Testis (tissue), 2 donors: ENCODE results near the gene KCNK5.

Experiments used
- POLR2A ChIP-seq: fragments of 450-650 bp; IDR thresholded peaks from one replicate; pipeline ENCODE4 v1.6.1; 2017; ENCODE audit warnings: antibody characterized with exemption, mild to moderate bottlenecking, moderate library complexity
- TF ChIP-seq, protein P1 (sequence below), 3 experiments: fragments of 450-650 bp in 2 of 3; fragments of 200-600 bp in 1 of 3; sonication (generic) in 1 of 3; IDR thresholded peaks; one replicate each; pipeline ENCODE4 v1.5.1; 2016 to 2019; ENCODE audit warnings: antibody characterized with exemption in 3 of 3, mild to moderate bottlenecking in 2 of 3, moderate library complexity in 1 of 3

DNA sequence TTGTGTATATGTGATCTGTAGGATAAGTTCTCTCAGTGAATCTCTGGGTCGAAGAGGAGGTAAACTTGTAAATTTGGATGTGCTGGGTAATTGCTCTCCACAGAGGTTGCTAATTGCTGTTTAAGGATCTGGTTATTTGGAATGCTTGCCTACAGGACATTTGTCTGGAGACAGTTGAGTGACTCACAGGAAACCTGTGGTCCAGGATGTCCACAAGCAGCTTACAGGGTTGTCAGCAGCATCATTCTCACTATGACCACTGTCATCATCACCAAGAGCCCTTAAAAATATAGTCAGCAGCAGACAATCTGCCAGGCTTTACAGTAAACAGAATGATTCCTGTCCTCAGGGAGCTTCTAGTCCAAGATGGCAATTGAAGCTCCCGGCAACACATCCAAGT lies 31.2 kb upstream of the KCNK5 start:
- TF ChIP-seq, protein P1, sequence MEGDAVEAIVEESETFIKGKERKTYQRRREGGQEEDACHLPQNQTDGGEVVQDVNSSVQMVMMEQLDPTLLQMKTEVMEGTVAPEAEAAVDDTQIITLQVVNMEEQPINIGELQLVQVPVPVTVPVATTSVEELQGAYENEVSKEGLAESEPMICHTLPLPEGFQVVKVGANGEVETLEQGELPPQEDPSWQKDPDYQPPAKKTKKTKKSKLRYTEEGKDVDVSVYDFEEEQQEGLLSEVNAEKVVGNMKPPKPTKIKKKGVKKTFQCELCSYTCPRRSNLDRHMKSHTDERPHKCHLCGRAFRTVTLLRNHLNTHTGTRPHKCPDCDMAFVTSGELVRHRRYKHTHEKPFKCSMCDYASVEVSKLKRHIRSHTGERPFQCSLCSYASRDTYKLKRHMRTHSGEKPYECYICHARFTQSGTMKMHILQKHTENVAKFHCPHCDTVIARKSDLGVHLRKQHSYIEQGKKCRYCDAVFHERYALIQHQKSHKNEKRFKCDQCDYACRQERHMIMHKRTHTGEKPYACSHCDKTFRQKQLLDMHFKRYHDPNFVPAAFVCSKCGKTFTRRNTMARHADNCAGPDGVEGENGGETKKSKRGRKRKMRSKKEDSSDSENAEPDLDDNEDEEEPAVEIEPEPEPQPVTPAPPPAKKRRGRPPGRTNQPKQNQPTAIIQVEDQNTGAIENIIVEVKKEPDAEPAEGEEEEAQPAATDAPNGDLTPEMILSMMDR (IDR thresholded peaks at IDR 0.05): no peak
- TF ChIP-seq POLR2A: no peak
